ENCODE results near the gene TMEM11.

Gene TMEM11

GRCh38 chr17:21152731-21153130, 61.2 kb downstream of the TMEM11 start:
- DNase-seq = no peak

- DNase-seq = no peak
Measured at GRCh38 chr17:21149621-21150020, 64.3 kb downstream of the TMEM11 start.
